NCI-H2029 treated with DMSO at 0.1 percent for 48 hours (cell line): ENCODE measurements around the gene AGXT.
A peak's percentile ranks its signal among the peaks of the same experiment; 100 is the strongest.
"Not testable (repeated sequence)": the region's sequence is repeated elsewhere in the genome, so short reads cannot be mapped to it uniquely, and the experiment has no call there.

Experiments
- DNase-seq: peaks from one replicate; lab custom pipeline; 2025; lab: John Stamatoyannopoulos, UW

The AGXT gene

DNA sequence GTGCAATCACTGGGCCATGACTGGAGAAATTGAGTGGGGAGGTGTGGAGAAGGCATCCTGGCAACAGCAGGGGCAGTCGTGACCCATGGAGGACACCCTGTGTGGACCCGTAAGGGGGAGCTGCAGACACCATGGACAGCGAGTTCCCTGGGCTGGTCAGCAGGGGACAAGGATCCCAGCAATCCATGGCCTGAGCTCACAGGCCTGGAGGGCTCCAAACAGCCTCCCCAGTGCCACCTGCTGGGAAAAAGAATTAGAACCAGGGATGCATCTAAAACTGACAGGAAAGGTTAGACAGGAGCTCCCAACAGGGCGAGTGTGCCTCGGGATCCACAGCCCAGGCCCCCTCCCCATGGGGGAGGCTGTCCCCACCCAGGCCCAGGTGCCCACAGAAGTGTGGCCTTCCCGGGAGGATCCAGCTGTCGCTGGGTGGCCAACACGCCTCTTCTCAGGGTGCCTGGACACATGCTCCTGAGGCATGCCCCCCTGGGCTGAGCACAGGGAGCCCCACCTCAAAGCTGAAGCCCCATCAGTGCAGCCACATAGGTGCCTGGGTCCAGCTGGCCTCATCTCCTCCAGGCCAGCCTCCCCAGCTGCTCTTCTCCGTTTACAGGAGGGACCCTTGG is 28.1 kb upstream of the AGXT start:
- peak; percentile 9 for DNase-seq

DNA sequence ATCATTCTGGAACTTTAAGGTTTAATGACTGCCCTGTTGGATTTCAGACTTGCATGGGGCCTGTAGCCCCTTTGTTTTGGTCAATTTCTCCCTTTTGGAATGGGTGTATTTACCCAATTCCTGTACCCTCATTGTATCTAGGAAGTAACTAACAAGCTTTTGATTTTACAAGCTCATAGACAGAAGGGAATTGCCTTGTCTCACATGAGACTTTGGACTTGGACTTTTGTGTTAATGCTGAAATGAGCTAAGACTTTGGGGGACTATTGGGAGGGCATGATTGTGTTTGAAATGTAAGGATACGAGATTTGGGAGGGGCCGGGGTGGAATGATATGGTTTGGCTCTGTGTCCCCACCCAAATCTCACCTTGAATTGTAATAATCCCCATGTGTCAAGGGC is 22.3 kb upstream of the AGXT start:
- DNase-seq = not testable (repeated sequence)

DNA sequence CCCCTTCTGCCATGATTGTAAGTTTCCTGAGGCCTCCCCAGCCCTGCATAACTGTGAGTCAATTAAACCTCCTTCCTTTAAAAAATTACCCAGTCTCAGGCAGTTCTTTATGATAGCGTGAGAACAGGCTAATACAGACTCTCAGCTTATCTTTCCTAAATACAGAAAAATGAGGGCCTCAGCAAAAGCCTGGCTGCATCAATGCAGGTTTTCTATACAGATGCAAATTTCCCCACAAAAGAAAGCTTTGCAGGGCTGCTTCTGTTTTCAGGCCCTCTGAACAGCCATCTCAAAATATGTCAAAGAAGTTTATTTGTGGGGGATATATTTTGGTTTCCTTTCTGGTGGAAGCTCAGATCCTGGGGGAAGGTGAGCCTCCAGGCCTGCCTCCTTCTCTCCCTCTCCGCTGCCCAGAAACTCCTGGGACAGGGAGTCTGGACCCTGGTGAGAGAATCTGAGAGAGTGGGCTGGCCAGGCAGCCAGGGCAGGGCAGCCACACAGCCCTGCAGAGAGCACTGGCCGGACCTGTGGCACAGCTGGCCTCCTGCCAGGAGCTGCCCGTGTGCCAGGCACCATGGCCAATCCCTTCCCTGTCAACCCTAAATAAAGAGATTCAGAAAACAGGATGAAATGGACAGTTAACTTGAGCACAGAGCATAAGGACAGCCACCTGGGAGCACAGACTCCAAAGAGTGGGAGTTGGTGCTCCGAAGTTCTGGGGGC is 21.6 kb upstream of the AGXT start:
- no peak for DNase-seq

DNA sequence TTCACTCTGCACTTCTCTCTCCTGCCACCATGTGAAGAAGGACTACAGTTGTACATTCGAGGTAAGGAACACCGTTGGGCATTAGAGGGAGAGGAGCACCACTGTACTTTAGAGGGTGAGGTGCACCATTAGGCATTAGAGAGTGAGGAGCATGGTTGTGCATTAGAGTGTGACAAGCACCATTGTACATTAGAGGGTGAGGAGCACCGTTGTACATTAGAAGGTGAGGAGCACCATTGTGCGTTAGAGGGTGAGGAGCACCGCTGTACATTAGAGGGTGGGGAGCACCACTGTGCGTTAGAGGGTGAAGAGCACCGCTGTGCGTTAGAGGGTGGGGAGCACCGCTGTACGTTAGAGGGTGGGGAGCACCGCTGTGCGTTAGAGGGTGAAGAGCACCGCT is 20.8 kb upstream of the AGXT start:
- no peak for DNase-seq

GRCh38 chr2:240848900-240849680 is 19.5 kb upstream of the AGXT start:
- no peak for DNase-seq

DNA sequence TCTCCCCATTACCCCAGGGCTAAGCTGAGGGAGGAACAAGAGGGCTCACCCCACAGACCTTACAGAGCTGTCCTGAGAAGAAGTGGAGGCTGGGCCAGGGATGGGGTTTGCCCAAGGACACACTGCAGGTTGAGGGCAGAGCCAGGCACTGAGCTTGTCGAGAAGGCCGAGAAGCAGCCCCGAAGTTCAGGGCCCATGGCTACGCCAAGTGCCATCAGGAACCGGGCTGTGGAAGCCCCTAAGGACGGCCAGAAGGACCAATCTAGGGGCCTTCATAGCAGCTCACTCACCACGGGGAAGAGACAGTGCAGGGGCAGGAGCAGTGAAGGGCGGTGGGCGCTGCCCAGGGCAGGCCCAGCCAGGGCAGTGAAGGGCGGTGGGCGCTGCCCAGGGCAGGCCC is 18.6 kb upstream of the AGXT start:
- DNase-seq = no peak

DNA sequence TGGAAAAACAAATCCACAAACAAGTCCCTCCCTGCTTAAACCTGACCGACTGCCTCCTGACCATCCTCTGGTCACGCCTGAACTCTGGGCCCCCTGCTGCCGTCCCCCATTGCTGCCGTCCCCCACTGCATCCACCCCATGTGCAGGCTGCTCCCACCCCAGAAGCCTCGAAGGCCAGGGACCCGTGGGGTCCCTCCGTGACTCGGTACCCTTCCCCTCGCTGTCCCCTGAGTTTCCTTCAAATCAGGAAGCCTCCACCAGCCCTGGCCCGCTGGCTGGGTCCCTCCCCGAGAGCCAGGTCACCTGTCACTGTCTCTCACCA is 17.9 kb upstream of the AGXT start:
- DNase-seq = no peak

DNA sequence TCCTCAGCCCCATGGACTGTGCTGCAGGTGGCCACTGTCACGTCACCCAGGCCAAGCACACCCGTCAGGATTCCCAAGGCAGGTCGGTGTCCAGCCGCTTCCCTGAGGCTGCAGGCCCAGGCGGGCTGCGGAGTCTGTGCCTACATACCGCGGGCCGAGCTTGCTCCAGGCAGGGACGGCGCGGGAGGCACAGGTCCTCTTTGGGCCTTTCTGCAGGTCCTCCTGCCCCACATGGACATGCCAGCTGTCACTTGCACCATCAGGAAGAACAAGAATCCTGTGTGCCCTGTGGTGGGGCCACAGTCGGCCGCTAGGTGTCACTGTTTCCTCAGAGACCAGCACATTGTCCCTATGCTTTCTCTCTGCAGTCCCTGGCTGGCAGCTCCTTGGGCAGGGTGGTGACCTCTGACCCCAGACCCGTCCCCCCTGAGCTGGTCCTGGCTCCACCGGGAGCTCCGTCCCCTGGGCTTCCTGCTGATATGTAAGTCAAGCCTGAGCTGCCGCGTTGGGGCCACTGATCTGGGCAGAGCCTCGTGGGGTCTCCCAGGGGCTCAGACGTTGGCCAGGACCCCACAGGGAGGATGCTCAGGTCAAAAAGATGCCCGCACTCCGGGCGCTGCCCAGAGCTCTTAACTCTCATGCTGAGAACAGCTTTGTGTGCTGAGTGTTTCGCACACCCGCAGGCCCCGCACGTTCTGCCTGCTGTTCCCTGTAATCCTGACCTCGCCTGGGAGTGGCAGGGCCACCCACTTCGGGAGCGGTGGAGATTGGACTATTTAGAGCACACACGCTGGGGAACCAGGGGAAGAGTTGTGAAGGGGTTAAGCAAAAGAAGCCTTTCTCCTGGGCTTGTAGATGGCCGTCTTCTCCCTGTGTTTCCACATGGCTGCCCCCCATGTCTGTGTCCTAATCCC is 17.3 kb upstream of the AGXT start:
- peak; percentile 35 for DNase-seq

DNA sequence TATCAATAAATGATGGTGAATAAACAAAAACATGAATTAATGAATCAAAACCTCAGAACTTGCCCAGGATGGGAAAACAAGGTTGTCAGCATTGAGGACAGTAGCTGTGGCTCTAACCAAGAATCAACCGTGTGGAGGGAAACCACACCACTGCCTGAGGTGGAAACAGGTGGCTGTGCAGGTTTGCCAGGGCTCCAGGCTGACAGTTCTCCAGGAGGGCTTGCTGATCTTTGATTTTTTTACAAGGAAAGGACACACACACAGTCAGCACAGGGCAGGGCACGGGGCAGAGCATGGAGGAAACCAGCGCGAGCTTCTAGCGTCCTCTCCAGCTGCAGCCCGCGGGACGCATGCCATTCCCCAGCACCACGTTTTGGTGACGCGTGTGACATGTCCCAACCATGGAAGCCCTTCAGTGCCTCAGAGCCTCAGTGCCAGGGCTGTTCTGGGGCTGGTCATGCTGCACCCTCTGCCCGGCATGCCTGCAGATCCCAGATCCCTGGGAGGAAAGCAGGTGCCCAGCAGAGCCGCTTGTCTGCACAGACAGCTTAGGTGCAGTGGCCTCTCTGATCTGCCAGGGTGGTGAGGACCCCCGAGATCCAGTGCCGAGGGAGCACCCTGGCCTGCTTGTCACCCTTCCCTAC is 15.8 kb upstream of the AGXT start:
- DNase-seq = no peak

- DNase-seq = no peak
These were observed 13.0 kb upstream of the AGXT start for GRCh38 chr2:240855670-240856069.

GRCh38 chr2:240856151-240856980 is 12.3 kb upstream of the AGXT start:
- DNase-seq = no peak

DNA sequence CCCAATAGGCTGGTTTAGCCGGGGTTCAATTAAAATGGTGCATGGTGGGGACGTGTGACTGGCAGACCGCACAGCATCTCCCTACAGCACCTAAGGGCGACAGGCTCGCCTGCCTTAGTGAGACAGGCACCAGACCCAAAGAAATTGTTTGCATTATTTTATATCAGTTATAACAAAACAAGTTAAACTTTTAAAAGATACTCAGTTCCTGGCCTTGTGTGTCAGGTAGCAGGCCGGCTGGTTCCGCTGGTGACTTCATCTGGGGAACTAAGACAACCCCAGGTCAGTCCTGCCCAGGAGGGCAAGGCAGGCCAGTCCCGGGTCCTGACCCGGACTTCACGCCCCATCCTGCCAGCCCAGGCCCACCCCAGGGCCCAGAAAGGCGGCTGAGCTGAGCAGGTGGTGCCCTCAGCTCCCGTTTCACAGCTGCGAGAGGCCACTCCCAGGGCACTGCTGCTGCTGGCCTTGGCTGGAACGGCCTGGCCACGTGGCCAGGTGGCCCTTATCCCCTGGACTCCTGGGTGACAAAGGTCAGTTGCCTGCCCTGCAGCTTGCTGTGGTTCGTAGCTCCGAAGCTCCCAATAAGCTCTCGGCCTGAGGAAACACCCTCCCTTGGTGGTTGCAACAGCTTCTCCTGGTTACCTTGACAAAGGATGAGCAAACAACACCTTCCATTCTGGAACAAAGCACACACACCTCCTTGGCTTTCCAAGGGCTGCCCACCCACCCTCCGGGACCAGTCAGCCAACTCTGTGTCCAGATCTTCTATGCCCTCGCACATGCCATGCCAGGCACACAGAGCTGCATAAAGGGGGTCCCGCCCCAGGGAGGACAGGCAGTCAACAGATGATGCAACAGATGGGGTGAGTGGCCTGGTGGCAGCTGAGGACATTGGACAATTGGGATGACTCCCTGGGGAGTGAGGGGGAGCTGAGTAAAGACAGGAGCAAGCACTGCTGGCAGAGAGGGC is 11.3 kb upstream of the AGXT start:
- DNase-seq = no peak

- DNase-seq = no peak
These were observed 10.3 kb upstream of the AGXT start for GRCh38 chr2:240858321-240858720.

GRCh38 chr2:240858871-240859270 is 9.8 kb upstream of the AGXT start:
- DNase-seq = no peak

GRCh38 chr2:240861547-240861946 is 7.1 kb upstream of the AGXT start:
- no peak for DNase-seq

DNA sequence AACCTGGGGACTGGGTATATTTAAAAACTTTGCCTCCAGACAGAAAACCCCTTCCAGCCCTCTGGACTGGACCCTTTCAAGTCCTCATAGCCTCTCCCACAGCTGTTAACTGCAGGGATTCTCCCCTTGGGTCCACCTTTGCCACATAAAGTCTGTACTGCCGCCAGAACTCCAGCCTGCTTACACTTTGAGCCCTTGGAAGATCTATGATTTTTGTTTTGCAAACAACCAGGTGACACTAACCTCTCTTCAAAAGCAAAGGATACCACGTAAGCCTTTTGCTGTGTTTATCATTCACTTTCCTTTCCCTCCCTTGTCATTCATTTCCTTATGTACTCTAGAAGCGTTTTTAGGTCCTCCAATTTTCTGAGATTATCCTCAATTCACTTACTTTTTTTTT is 4.1 kb upstream of the AGXT start:
- no peak for DNase-seq

- no peak for DNase-seq
These were observed 3.2 kb upstream of the AGXT start for GRCh38 chr2:240865391-240865790.

- no peak for DNase-seq
These were observed 708 bp downstream of the AGXT start for GRCh38 chr2:240869109-240869955.
